Neuron (in vitro differentiated cells): Measurements from ENCODE around the gene CEACAM6.
"Not testable (repeated sequence)": the region's sequence is repeated elsewhere in the genome, so short reads cannot be mapped to it uniquely, and the experiment has no call there.

Experiments used
- H2AFZ ChIP-seq: one replicate; pipeline ENCODE4 v1.6.1; 2013; ENCODE audit warnings: low read depth, mild to moderate bottlenecking, inconsistent platforms, low read length, moderate library complexity
- H3K27me3 ChIP-seq: one replicate; pipeline ENCODE4 v1.6.1; 2013; ENCODE audit warnings: low read length; ENCODE audit not compliant: insufficient read depth
- H3K36me3 ChIP-seq: one replicate; pipeline ENCODE4 v1.6.1; 2013; ENCODE audit warnings: low read length; ENCODE audit not compliant: insufficient read depth
- H3K4me1 ChIP-seq: one replicate; pipeline ENCODE4 v1.6.1; 2013; ENCODE audit warnings: low read length; ENCODE audit not compliant: insufficient read depth
- H3K4me3 ChIP-seq: 2 replicates; pipeline ENCODE4 v1.5.1; 2013; ENCODE audit warnings: mild to moderate bottlenecking, low read length, moderate library complexity
- H3K9me3 ChIP-seq: one replicate; pipeline ENCODE4 v1.6.1; 2013; ENCODE audit warnings: low read length

Gene CEACAM6

DNA sequence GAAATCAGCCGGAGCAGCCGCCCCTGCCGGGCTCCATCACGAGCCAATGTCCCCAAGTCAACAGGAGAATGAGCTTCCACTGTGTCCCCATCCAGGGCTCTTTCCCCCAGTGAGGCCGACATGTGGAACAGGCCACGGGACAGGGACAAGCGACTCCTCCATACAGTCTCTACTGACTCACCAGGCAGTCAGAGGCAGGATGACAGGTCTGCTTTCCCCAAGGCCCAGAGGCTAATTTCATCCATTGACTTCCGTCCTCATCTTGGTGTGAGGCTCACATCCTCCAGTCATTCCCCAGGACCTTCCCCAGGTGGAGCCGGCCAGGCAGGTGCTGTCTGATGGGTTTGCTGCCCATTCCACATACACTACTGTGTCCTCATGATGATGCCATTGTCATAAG lies 3.5 kb downstream of the CEACAM6 start:
- Histone ChIP-seq H2AFZ (no peak overlapping the region), H3K9me3 (no peaks in the 10 kb centered on the region), H3K4me1 (no peaks in the 10 kb centered on the region), H3K27me3 (peaks cover 11% of the 10 kb centered on the region), H3K4me3 (no peak overlapping the region), H3K36me3 (no peaks in the 10 kb centered on the region)

DNA sequence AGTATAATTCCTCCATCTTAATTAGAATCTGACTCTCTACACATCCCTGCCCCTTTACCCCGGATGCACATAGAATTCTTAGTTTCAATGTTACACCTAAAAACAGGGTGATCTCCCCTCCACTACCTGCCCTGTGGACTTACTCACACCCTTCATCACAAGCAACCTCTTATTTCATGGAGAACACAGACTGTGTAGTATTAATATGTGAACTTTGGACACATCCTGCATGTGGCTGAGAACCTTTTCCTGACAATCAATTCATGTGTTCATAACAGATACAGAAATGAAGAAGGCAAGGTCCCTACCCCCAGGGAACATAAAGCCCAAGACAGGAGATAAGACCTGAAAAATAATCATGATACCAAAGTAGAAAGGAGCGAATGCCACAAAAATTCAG lies 11.8 kb downstream of the CEACAM6 start:
- Histone ChIP-seq H3K4me1 (no peaks in the 10 kb centered on the region), H2AFZ (no peak overlapping the region), H3K36me3 (no peaks in the 10 kb centered on the region), H3K9me3 (no peaks in the 10 kb centered on the region), H3K4me3 (no peak overlapping the region), H3K27me3 (peaks cover 13% of the 10 kb centered on the region)

DNA sequence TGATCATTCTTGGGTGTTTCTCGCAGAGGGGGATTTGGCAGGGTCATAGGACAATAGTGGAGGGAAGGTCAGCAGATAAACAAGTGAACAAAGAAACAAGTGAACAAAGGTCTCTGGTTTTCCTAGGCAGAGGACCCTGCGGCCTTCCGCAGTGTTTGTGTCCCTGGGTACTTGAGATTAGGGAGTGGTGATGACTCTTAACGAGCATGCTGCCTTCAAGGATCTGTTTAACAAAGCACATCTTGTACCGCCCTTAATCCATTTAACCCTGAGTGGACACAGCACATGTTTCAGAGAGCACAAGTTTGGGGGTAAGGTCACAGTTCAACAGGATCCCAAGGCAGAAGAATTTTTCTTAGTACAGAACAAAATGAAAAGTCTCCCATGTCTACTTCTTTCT lies 12.8 kb downstream of the CEACAM6 start:
- not testable (repeated sequence) for H3K4me3 ChIP-seq, H2AFZ ChIP-seq, H3K36me3 ChIP-seq, H3K4me1 ChIP-seq, H3K9me3 ChIP-seq
- H3K27me3 ChIP-seq: peaks cover 15% of the 10 kb centered on the region

DNA sequence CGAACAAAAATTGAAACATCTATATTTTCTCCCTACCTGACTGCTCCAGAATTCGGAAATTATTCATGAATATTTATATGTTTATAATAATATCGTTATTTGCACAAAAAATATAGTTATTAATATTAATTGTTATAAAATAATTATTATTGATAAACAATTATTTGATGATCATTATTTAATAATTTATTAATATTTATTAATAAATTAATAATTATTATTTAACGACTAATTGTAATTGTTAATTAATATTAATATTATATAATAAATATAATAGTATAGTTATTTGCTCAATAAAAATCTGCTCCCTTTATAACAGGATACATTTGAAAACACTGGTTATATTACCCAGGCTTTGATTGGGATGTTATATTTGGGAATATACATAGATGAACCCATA lies 14.3 kb downstream of the CEACAM6 start:
- no peaks in the 10 kb centered on the region for H3K9me3 ChIP-seq
- H2AFZ ChIP-seq: no peak overlapping the region
- H3K27me3 ChIP-seq: peaks cover 15% of the 10 kb centered on the region
- H3K4me3 ChIP-seq: no peak overlapping the region
- no peaks in the 10 kb centered on the region for H3K4me1 ChIP-seq
- no peaks in the 10 kb centered on the region for H3K36me3 ChIP-seq

DNA sequence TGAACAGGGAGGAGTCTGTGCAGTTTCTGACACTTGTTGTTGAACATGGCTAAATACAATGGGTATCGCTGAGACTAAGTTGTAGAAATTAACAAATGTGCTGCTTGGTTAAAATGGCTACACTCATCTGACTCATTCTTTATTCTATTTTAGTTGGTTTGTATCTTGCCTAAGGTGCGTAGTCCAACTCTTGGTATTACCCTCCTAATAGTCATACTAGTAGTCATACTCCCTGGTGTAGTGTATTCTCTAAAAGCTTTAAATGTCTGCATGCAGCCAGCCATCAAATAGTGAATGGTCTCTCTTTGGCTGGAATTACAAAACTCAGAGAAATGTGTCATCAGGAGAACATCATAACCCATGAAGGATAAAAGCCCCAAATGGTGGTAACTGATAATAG lies 16.1 kb downstream of the CEACAM6 start:
- Histone ChIP-seq H3K36me3 (no peaks in the 10 kb centered on the region), H3K4me3 (no peak overlapping the region), H2AFZ (no peak overlapping the region), H3K4me1 (no peaks in the 10 kb centered on the region), H3K27me3 (peaks cover 15% of the 10 kb centered on the region), H3K9me3 (no peaks in the 10 kb centered on the region)

DNA sequence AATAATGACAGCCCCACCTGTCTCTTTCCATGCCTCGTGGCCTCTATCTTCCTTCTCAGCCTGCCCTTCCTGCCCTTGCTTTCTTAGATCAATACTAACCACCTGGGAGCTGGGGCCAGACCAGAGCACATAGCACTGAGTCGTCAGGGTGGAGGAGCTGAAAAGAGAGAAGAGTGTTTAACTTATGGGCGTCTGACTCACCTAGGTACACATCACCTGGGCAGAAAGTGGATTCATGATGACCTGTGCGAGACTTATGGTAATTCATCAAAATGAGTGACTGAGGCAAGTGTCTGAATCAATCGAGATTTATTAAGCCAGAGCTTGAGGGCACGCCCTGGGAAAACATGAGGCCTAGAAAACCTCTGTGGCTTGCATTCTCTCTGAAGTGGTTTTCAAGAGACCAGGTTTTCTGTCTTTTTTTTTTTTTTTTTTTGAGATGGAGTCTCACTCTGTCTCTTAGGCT lies 19.2 kb downstream of the CEACAM6 start:
- peaks cover 19% of the 10 kb centered on the region for H3K27me3 ChIP-seq

DNA sequence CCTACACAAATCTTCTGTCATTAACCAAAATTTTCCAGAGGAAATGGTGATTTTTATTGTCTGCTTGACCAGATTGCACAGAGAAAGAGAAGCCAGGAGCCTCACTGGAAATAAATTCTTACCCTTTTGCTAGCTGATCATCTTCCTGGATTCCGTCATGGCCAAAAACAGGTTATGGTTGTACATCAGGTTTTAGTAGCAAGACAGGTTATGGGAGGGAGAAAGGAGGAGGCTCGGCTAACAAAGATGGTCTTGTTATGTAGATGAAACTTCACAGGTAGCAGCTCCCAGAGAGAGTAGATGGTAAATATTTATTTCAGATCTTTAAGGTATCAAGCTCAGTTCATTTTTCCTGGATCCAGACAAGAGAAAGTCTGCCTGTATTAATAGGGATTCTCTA lies 21.4 kb downstream of the CEACAM6 start:
- Histone ChIP-seq H3K4me3 (no peak overlapping the region), H3K27me3 (peaks cover 16% of the 10 kb centered on the region), H3K9me3 (no peaks in the 10 kb centered on the region), H3K36me3 (no peaks in the 10 kb centered on the region), H3K4me1 (no peaks in the 10 kb centered on the region), H2AFZ (no peak overlapping the region)

More for the DNA sequence above, 19.2 kb downstream of the CEACAM6 start:
- Histone ChIP-seq H3K36me3 (no peaks in the 10 kb centered on the region), H3K4me1 (no peaks in the 10 kb centered on the region), H3K9me3 (no peaks in the 10 kb centered on the region), H3K4me3 (no peak overlapping the region), H2AFZ (no peak overlapping the region)

DNA sequence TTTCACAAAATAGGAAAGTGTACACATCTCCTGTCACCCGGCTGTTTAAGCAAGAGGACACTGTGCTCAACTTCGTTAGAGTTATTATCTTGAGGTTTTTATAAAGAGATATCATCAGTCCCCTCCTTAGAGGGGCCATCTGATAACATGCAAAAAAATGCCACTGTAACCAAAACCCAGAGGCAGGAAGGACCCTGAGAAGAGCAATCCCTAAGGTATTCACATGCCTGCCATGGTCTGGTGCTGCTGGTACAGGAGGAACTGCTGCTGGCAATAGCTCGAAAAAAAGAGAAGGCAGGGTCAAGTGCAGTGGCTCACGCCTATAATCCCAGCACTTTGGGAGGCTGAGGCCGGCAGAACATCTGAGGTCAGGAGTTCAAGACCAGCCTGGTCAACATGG lies 28.3 kb downstream of the CEACAM6 start:
- peaks cover 12% of the 10 kb centered on the region for H3K27me3 ChIP-seq
- no peak overlapping the region for H2AFZ ChIP-seq
- no peaks in the 10 kb centered on the region for H3K9me3 ChIP-seq
- no peaks in the 10 kb centered on the region for H3K4me1 ChIP-seq
- no peak overlapping the region for H3K4me3 ChIP-seq
- no peaks in the 10 kb centered on the region for H3K36me3 ChIP-seq

DNA sequence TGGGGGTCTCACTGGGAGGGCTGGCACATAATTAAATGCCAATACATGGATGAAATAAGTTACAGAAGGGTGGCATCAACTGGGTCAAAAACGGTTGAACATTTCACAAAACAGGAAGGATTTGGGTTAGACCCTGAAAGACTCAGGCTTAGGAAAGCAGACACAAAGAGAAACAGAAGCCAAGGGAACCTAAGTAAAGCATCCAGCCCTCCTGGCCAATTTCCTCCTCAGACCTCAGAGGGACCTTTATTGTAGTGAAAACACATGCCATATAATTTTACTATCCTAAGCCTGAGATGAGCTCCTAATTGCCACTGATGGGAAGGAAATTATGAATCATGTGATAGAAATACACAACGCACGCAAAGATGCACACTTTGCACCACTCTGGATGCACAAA lies 29.0 kb downstream of the CEACAM6 start:
- Histone ChIP-seq H3K9me3 (no peaks in the 10 kb centered on the region), H3K27me3 (peaks cover 12% of the 10 kb centered on the region), H2AFZ (no peak overlapping the region), H3K4me1 (no peaks in the 10 kb centered on the region), H3K36me3 (no peaks in the 10 kb centered on the region), H3K4me3 (no peak overlapping the region)

DNA sequence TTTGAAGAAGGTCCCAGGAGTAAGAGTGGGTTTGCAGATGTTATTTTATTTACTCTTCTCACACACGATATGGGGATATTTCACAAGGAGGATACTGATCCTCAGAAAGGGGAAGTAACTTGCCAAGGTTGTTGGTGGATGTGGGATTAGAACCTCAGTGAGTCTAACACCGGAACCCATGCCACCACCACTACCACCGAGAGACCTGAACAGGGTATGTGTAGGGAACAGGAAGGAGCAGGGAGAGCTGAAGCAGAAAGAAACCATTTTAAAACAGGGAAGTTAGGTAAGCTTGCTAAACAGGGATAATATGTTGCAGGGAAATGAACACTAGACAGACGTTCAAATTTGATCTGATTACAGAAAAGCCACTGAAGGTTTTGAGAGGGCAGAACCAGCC lies 29.4 kb downstream of the CEACAM6 start:
- H3K36me3 ChIP-seq: no peaks in the 10 kb centered on the region
- H3K4me1 ChIP-seq: no peaks in the 10 kb centered on the region
- peaks cover 12% of the 10 kb centered on the region for H3K27me3 ChIP-seq
- H3K9me3 ChIP-seq: no peaks in the 10 kb centered on the region
- no peak overlapping the region for H3K4me3 ChIP-seq
- no peak overlapping the region for H2AFZ ChIP-seq

DNA sequence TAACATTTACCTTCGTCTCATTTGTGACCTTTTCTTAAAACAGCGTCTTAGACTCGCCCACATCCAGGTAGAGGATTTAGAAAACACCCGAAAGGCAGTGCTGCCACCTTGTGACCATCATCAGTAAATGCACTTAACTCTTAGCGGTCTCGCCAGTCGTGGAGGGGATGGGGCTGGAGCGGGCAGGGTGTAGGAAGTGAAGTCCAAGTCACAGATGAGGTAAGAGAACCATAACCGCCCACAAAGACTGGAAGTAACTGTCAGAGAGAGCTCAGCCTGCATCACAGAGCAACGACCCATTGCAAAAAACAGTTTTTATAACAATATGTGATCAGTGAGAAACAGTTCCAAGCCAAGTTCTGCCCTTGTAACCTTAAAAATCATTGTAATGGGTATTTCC lies 30.3 kb downstream of the CEACAM6 start:
- Histone ChIP-seq H2AFZ (no peak overlapping the region), H3K4me1 (no peaks in the 10 kb centered on the region), H3K27me3 (peaks cover 12% of the 10 kb centered on the region), H3K9me3 (no peaks in the 10 kb centered on the region), H3K36me3 (no peaks in the 10 kb centered on the region), H3K4me3 (no peak overlapping the region)

DNA sequence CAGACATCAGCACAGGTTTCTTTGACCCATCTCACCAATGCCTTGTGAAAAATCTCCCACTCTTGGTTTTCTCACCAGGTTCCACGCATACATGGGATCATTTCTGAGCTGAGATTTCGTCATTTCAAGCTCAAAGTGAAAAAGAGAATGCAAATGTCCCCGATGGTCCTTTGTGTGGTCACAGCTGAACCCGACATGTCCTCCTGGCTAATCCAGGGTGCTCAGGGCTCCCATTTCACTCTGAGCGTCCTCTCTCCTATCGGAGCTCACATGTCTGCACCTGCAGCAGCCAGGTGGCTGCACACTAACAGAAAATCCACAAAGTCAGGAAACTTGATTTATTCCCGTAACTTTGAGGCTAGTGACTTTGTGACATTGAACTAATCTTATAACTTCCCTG lies 31.7 kb downstream of the CEACAM6 start:
- H3K9me3 ChIP-seq: no peaks in the 10 kb centered on the region
- peaks cover 13% of the 10 kb centered on the region for H3K27me3 ChIP-seq
- H3K4me1 ChIP-seq: no peaks in the 10 kb centered on the region
- no peaks in the 10 kb centered on the region for H3K36me3 ChIP-seq
- no peak overlapping the region for H3K4me3 ChIP-seq
- no peak overlapping the region for H2AFZ ChIP-seq

DNA sequence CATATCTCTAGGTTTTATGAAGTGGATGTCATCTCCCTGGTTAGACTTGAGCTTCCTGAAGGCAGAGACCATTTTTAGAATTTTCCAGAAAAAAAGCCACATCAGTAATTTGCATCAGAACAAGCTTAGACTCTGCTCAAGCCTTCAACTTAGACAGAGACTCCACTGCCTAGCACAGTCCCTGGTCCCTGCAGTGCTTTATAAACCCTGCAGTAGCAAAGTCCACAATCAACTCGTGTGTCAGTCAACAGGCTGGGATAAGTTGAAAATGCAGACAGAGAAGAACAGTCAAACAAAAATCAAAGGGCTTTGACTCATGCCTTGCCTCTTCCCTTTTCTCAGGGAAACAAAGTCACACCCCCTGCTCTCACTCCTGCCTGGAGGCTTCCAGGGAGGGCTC lies 33.2 kb downstream of the CEACAM6 start:
- not testable (repeated sequence) for H3K4me1 ChIP-seq, H2AFZ ChIP-seq, H3K36me3 ChIP-seq, H3K4me3 ChIP-seq, H3K9me3 ChIP-seq
- peaks cover 21% of the 10 kb centered on the region for H3K27me3 ChIP-seq

DNA sequence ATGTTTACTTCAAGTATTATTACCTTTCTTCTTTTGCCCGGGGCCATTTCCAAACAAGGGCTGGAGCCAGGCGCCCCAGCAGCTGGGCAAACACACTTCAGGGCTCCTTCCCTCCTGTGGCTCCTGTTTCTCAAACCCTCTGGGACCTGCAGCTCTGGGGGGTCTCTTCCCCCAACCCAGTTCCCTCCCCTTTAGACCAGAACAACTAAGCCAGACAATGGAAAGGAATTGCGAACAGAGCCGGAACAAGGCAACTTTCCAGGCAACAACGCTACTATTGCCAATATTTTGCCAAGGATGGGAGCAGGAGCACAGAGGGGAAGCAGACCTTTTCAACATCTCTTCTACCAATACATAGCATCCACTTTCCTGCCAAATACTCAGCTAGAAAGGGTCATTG lies 33.7 kb downstream of the CEACAM6 start:
- not testable (repeated sequence) for H3K4me1 ChIP-seq, H3K36me3 ChIP-seq, H3K4me3 ChIP-seq, H2AFZ ChIP-seq, H3K9me3 ChIP-seq
- H3K27me3 ChIP-seq: peaks cover 21% of the 10 kb centered on the region
